Keratinocyte (primary cell): ENCODE measurements around the gene MYL6. TPM values are rescaled to one million over a fixed set of nuclear protein-coding genes. Genes with fewer than 3 reads are reported as not detected.

Experiments used
- DNase-seq: peaks from one replicate; pipeline ENCODE4 v3.0.0-alpha.2; 2011; ENCODE audit warnings: low read depth, missing footprints, low spot score
- FAIRE-seq: peaks from 2 replicates; lab custom pipeline; 2011; peaks lifted over from hg19 to GRCh38; lab: Jason Lieb, UNC
- H2AFZ ChIP-seq: 2 replicates; pipeline ENCODE4 v1.6.0; 2012; ENCODE audit warnings: low read length, control low read depth, inconsistent platforms; ENCODE audit not compliant: control insufficient read depth
- H3K27ac ChIP-seq: 2 replicates; pipeline ENCODE4 v1.5.1; 2011; ENCODE audit warnings: low read length; ENCODE audit not compliant: control insufficient read depth, insufficient read depth
- H3K27me3 ChIP-seq: 3 replicates; pipeline ENCODE4 v1.6.0; 2011; ENCODE audit warnings: low read length; ENCODE audit not compliant: control insufficient read depth, insufficient read depth; ENCODE audit errors: extremely low read depth
- H3K36me3 ChIP-seq, 2 experiments: 2 replicates in 1 of 2; 3 replicates in 1 of 2; pipeline ENCODE4 v1.5.1; 2011; ENCODE audit warnings: low read length in 2 of 2, mild to moderate bottlenecking in 1 of 2; ENCODE audit not compliant: control insufficient read depth in 2 of 2, insufficient read depth in 2 of 2; ENCODE audit errors: extremely low read depth in 1 of 2
- H3K4me1 ChIP-seq: 3 replicates; pipeline ENCODE4 v1.5.1; 2011; ENCODE audit warnings: low read length; ENCODE audit not compliant: control insufficient read depth, insufficient read depth; ENCODE audit errors: extremely low read depth
- H3K4me2 ChIP-seq: 3 replicates; pipeline ENCODE4 v1.6.0; 2011; ENCODE audit warnings: low read depth, low read length; ENCODE audit not compliant: control insufficient read depth, insufficient read depth; ENCODE audit errors: extremely low read depth
- H3K4me3 ChIP-seq, 3 experiments: fragments of 200-600 bp in 1 of 3; sonication (generic) in 1 of 3; 2 replicates in 2 of 3; 3 replicates in 1 of 3; pipeline ENCODE4 v1.5.1; 2011 to 2016; ENCODE audit warnings: low read length in 3 of 3, mild to moderate bottlenecking in 3 of 3, control low read depth in 2 of 3, inconsistent platforms in 1 of 3, low read depth in 1 of 3, mixed read lengths in 1 of 3, mixed run types in 1 of 3, moderate library complexity in 1 of 3; ENCODE audit not compliant: control insufficient read depth in 2 of 3, insufficient read depth in 2 of 3; ENCODE audit errors: extremely low read depth in 1 of 3
- H3K79me2 ChIP-seq: 2 replicates; pipeline ENCODE4 v1.6.0; 2012; ENCODE audit warnings: low read length; ENCODE audit not compliant: control insufficient read depth, insufficient read depth
- H3K9ac ChIP-seq: 3 replicates; pipeline ENCODE4 v1.6.0; 2011; ENCODE audit warnings: low read length; ENCODE audit not compliant: control insufficient read depth, insufficient read depth; ENCODE audit errors: extremely low read depth
- H3K9me1 ChIP-seq: 3 replicates; pipeline ENCODE4 v1.6.0; 2011; ENCODE audit warnings: low read length; ENCODE audit not compliant: control insufficient read depth, insufficient read depth; ENCODE audit errors: extremely low read depth
- H3K9me3 ChIP-seq: 2 replicates; pipeline ENCODE4 v1.5.1; 2012; ENCODE audit warnings: low read depth, low read length; ENCODE audit not compliant: control insufficient read depth
- H4K20me1 ChIP-seq: 3 replicates; pipeline ENCODE4 v1.6.0; 2011; ENCODE audit warnings: low read length; ENCODE audit not compliant: control insufficient read depth, insufficient read depth; ENCODE audit errors: extremely low read depth
- EZH2 ChIP-seq: IDR thresholded peaks from one replicate; pipeline ENCODE4 v1.6.1; 2012; ENCODE audit warnings: inconsistent platforms, mild to moderate bottlenecking, low read length, moderate library complexity
- dilution Hi-C: fragments of 300-500 bp; cut with MboI; formaldehyde crosslinking; loops from one replicate; pipeline ENCODE4 v1.7.0; 2020; ENCODE audit warnings: low sequenced_read_pairs; ENCODE audit not compliant: extremely low pct_ligation_motif_present
- polyA plus RNA-seq, 5 experiments: library from polyadenylated mRNA; depleted of rRNA in 3 of 5; stranded (reverse) in 3 of 5; stranded (forward) in 1 of 5; unstranded in 1 of 5; fragments of >200 nt; gene quantifications; 1 replicate in 1 of 5; 2 replicates in 3 of 5; 3 replicates in 1 of 5; pipeline versions ENCODE4 v1.2.1 to v1.2.3, GENCODE V29; 2011 to 2012; ENCODE audit warnings: missing spikeins in 2 of 5, low read depth in 1 of 5, low replicate concordance in 1 of 5
- TF ChIP-seq, protein P1 (sequence below), 3 experiments: IDR thresholded peaks in 1 of 3; conservative IDR thresholded peaks in 1 of 3; optimal IDR thresholded peaks in 1 of 3; 2 replicates in 2 of 3; 3 replicates in 1 of 3; pipeline versions ENCODE3 to v1.5.1; 2011; ENCODE audit warnings: low read length in 3 of 3, mild to moderate bottlenecking in 3 of 3, moderate library complexity in 2 of 3, control low read depth in 1 of 3, inconsistent platforms in 1 of 3; ENCODE audit not compliant: insufficient read depth in 2 of 3; ENCODE audit errors: extremely low read depth in 1 of 3

MYL6 gene
- polyA plus RNA-seq, 1 donor (not counting 4 experiments of a cell fraction or from before 2014, with no cell fraction given): 4,542 TPM

DNA sequence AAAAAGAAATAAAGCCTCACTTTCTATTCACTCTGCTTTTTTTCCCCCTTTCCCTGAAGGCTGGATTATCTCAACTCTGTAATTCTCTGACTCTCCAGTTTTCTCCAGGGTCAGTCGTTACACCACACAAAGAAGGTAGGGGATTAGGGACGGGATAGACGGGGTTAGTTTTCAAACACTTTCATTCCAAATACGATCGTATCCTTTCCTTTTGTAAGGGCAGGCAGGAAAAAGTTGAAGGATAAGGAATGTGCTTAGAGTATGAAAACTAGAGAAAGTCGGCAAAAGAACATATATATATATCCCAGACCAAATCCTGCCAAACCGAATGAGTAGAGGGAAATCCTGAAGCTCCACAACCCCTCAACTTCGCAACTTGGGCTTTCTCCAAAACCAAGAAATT lies 30.7 kb upstream of the MYL6 start:
- H3K27me3 ChIP-seq: no peaks in the 10 kb centered on the region
- H3K4me3 ChIP-seq: peak overlapping the region in 2 of 3 experiments; percentile 74 to 76
- H3K27ac ChIP-seq: peak overlapping the region; percentile 73
- no peaks in the 10 kb centered on the region for H3K9me1 ChIP-seq
- H3K9me3 ChIP-seq: no peaks in the 10 kb centered on the region
- H3K4me2 ChIP-seq: peak overlapping the region; percentile 99
- peak overlapping the region; percentile 67 for H3K9ac ChIP-seq
- TF ChIP-seq, protein P1, sequence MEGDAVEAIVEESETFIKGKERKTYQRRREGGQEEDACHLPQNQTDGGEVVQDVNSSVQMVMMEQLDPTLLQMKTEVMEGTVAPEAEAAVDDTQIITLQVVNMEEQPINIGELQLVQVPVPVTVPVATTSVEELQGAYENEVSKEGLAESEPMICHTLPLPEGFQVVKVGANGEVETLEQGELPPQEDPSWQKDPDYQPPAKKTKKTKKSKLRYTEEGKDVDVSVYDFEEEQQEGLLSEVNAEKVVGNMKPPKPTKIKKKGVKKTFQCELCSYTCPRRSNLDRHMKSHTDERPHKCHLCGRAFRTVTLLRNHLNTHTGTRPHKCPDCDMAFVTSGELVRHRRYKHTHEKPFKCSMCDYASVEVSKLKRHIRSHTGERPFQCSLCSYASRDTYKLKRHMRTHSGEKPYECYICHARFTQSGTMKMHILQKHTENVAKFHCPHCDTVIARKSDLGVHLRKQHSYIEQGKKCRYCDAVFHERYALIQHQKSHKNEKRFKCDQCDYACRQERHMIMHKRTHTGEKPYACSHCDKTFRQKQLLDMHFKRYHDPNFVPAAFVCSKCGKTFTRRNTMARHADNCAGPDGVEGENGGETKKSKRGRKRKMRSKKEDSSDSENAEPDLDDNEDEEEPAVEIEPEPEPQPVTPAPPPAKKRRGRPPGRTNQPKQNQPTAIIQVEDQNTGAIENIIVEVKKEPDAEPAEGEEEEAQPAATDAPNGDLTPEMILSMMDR (optimal IDR thresholded peaks at IDR 0.05 in 1 of 3, IDR thresholded peaks at IDR 0.05 in 1 of 3, conservative IDR thresholded peaks at IDR 0.05 in 1 of 3; ENCODE audit: extremely low read depth in 1 of 3, insufficient read depth in 2 of 3, low read length in 3 of 3): no peak
- FAIRE-seq (no peak), DNase-seq (no peak)
- H3K79me2 ChIP-seq: peaks cover 21% of the 10 kb centered on the region
- H2AFZ ChIP-seq: peak overlapping the region; percentile 68
- peaks cover 19% of the 10 kb centered on the region in 2 experiments for H3K36me3 ChIP-seq
- H3K4me1 ChIP-seq: peaks cover 21% of the 10 kb centered on the region
- H4K20me1 ChIP-seq: no peaks in the 10 kb centered on the region
- dilution Hi-C loops: loop anchor here (10.0 kb wide), 1 partner anchor 47 kb away; no protein-coding TSS in a partner anchor

DNA sequence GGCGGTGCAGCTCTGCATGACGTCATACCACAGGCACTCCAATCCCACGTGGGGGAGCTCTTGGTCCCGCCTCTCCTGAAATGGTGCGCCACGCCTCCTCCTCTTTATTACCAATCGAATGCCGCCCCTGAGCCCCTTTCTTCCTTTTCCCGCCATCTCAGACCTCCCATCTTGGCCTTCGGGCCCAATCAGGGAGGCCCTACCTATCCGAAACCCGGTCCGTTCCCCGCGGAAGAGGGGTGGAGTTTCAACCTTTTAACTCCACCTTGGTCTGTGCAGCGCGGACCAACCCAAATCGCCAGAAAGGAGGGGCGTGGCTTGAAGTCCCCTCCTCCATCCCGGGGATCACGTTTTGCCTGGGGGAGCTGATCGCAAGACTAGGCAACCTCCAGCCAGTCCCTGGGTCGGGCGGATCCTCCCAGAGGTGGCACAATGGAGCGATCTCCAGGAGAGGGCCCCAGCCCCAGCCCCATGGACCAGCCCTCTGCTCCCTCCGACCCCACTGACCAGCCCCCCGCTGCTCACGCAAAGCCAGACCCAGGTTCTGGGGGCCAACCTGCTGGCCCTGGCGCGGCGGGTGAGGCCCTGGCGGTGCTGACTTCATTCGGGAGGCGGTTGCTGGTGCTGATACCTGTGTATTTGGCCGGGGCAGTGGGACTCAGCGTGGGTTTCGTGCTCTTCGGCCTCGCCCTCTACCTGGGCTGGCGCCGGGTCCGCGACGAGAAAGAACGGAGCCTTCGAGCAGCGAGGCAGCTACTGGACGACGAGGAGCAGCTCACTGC lies 30.1 kb upstream of the MYL6 start, which contains the start of gene ESYT1:
Gene ESYT1, plus strand, starts transcription at position 380 of the 782 bp plus-strand sequence. Its CDS starts 53 bp downstream, at position 433.
- TF ChIP-seq EZH2: no peak
- TF ChIP-seq, protein P1 (optimal IDR thresholded peaks at IDR 0.05 in 1 of 3, IDR thresholded peaks at IDR 0.05 in 1 of 3, conservative IDR thresholded peaks at IDR 0.05 in 1 of 3; ENCODE audit: extremely low read depth in 1 of 3, insufficient read depth in 2 of 3, low read length in 3 of 3): peak in 1 of 3 experiments; percentile 10
- Histone ChIP-seq H3K79me2 (peaks cover 21% of the 10 kb centered on the region), H3K4me2 (peak within 1 kb of the TSS; percentile 99), H3K4me1 (peaks cover 21% of the 10 kb centered on the region), H3K4me3 (peak within 1 kb of the TSS; percentile 83 to 96 (median 94)), H3K36me3 (peaks cover 21% of the 10 kb centered on the region in 2 experiments), H3K9ac (peak within 1 kb of the TSS; percentile 91), H3K27me3 (no peaks in the 10 kb centered on the region), H4K20me1 (no peaks in the 10 kb centered on the region), H3K9me1 (no peaks in the 10 kb centered on the region), H2AFZ (peak within 1 kb of the TSS; percentile 68), H3K9me3 (no peaks in the 10 kb centered on the region), H3K27ac (peak within 1 kb of the TSS; percentile 86)
- FAIRE-seq: no peak
- dilution Hi-C loops: loop anchor here (10.0 kb wide), 1 partner anchor 47 kb away; no protein-coding TSS in a partner anchor
- peak; percentile 99 for DNase-seq
